Activated naive CD8-positive, alpha-beta T cell treated with anti-CD3 and anti-CD28 coated beads for 36 hours (primary cell): ENCODE results near the gene SPEN. TPM values are rescaled to one million over a fixed set of nuclear protein-coding genes. Genes with fewer than 3 reads are reported as not detected.
A peak's percentile ranks its signal among the peaks of the same experiment; 100 is the strongest.

Experiments
- DNase-seq: peaks from one replicate; pipeline ENCODE4 v3.0.0; 2021
- H3K27ac Mint-ChIP-seq: one replicate; pipeline ENCODE4 v1.8.0; 2022; ENCODE audit warnings: mild to moderate bottlenecking, moderate library complexity, mixed read lengths
- H3K27me3 Mint-ChIP-seq: one replicate; pipeline ENCODE4 v1.8.0; 2022; ENCODE audit warnings: mild to moderate bottlenecking, mixed read lengths
- H3K36me3 Mint-ChIP-seq: one replicate; pipeline ENCODE4 v1.8.0; 2021; ENCODE audit warnings: mild to moderate bottlenecking, mixed read lengths
- H3K4me1 Mint-ChIP-seq: one replicate; pipeline ENCODE4 v1.8.0; 2021; ENCODE audit warnings: mixed read lengths
- H3K4me3 Mint-ChIP-seq: one replicate; pipeline ENCODE4 v1.8.0; 2022; ENCODE audit warnings: mild to moderate bottlenecking, moderate library complexity, mixed read lengths
- H3K9me3 Mint-ChIP-seq: one replicate; pipeline ENCODE4 v1.8.0; 2022; ENCODE audit warnings: mixed read lengths
- total RNA-seq, 2 experiments: library from RNA; stranded (reverse); gene quantifications; one replicate each; pipeline ENCODE4 v1.2.3, GENCODE V29; 2021

SPEN gene
- total RNA-seq, 2 experiments from 2014 or later, result 49.3 to 51.9 TPM

GRCh38 chr1:15863156-15863901, 15.8 kb downstream of the SPEN start:
- Mint-ChIP-seq H3K36me3 (peaks cover 15% of the 10 kb centered on the region), H3K27me3 (no peaks in the 10 kb centered on the region), H3K4me1 (peaks cover 29% of the 10 kb centered on the region), H3K9me3 (no peaks in the 10 kb centered on the region), H3K4me3 (no peak overlapping the region), H3K27ac (no peak overlapping the region)
- DNase-seq, result no peak

GRCh38 chr1:15866721-15867201, 19.3 kb downstream of the SPEN start:
- Mint-ChIP-seq H3K4me1 (peaks cover 40% of the 10 kb centered on the region), H3K27me3 (no peaks in the 10 kb centered on the region), H3K27ac (no peak overlapping the region), H3K36me3 (peaks cover 20% of the 10 kb centered on the region), H3K4me3 (no peak overlapping the region), H3K9me3 (no peaks in the 10 kb centered on the region)
- DNase-seq, result no peak

GRCh38 chr1:15867288-15867687, 19.8 kb downstream of the SPEN start:
- Mint-ChIP-seq H3K9me3 (no peaks in the 10 kb centered on the region), H3K4me3 (no peak overlapping the region), H3K36me3 (peaks cover 20% of the 10 kb centered on the region), H3K4me1 (peaks cover 40% of the 10 kb centered on the region), H3K27me3 (no peaks in the 10 kb centered on the region), H3K27ac (no peak overlapping the region)
- DNase-seq, result no peak

GRCh38 chr1:15869413-15869812, 21.9 kb downstream of the SPEN start:
- no peak overlapping the region for H3K4me3 Mint-ChIP-seq
- H3K27ac Mint-ChIP-seq, result no peak overlapping the region
- peaks cover 21% of the 10 kb centered on the region for H3K36me3 Mint-ChIP-seq
- H3K4me1 Mint-ChIP-seq, result peaks cover 48% of the 10 kb centered on the region
- H3K27me3 Mint-ChIP-seq, result no peaks in the 10 kb centered on the region
- H3K9me3 Mint-ChIP-seq, result no peaks in the 10 kb centered on the region
- DNase-seq, result no peak

- Mint-ChIP-seq H3K36me3 (peaks cover 21% of the 10 kb centered on the region), H3K27ac (no peak overlapping the region), H3K4me1 (peaks cover 53% of the 10 kb centered on the region), H3K27me3 (no peaks in the 10 kb centered on the region), H3K9me3 (no peaks in the 10 kb centered on the region), H3K4me3 (no peak overlapping the region)
- no peak for DNase-seq
Observed at GRCh38 chr1:15870421-15870820, 22.9 kb downstream of the SPEN start.

GRCh38 chr1:15874471-15874870, 27.0 kb downstream of the SPEN start:
- Mint-ChIP-seq H3K9me3 (no peaks in the 10 kb centered on the region), H3K27me3 (no peaks in the 10 kb centered on the region), H3K4me3 (no peak overlapping the region), H3K4me1 (peaks cover 49% of the 10 kb centered on the region), H3K36me3 (peaks cover 20% of the 10 kb centered on the region), H3K27ac (no peak overlapping the region)
- no peak for DNase-seq

GRCh38 chr1:15876357-15877055, 29.0 kb downstream of the SPEN start:
- H3K4me3 Mint-ChIP-seq, result no peak overlapping the region
- no peak overlapping the region for H3K27ac Mint-ChIP-seq
- H3K4me1 Mint-ChIP-seq, result peaks cover 45% of the 10 kb centered on the region
- DNase-seq, result no peak
- H3K36me3 Mint-ChIP-seq, result peaks cover 17% of the 10 kb centered on the region
- H3K9me3 Mint-ChIP-seq, result no peaks in the 10 kb centered on the region
- no peaks in the 10 kb centered on the region for H3K27me3 Mint-ChIP-seq

- no peaks in the 10 kb centered on the region for H3K27me3 Mint-ChIP-seq
- DNase-seq, result no peak
- peaks cover 13% of the 10 kb centered on the region for H3K36me3 Mint-ChIP-seq
- H3K4me1 Mint-ChIP-seq, result peaks cover 65% of the 10 kb centered on the region
- H3K27ac Mint-ChIP-seq, result peak overlapping the region; percentile 60
- H3K9me3 Mint-ChIP-seq, result no peaks in the 10 kb centered on the region
- no peak overlapping the region for H3K4me3 Mint-ChIP-seq
Observed at GRCh38 chr1:15881961-15882360, 34.5 kb downstream of the SPEN start.

GRCh38 chr1:15882665-15883064, 35.2 kb downstream of the SPEN start:
- Mint-ChIP-seq H3K27me3 (no peaks in the 10 kb centered on the region), H3K4me3 (no peak overlapping the region), H3K9me3 (no peaks in the 10 kb centered on the region), H3K27ac (peak overlapping the region; percentile 50), H3K36me3 (peaks cover 16% of the 10 kb centered on the region), H3K4me1 (peaks cover 65% of the 10 kb centered on the region)
- DNase-seq, result no peak

GRCh38 chr1:15883326-15883725, 35.8 kb downstream of the SPEN start:
- Mint-ChIP-seq H3K27me3 (no peaks in the 10 kb centered on the region), H3K4me3 (no peak overlapping the region), H3K36me3 (peaks cover 16% of the 10 kb centered on the region), H3K27ac (peak overlapping the region; percentile 66), H3K4me1 (peaks cover 64% of the 10 kb centered on the region), H3K9me3 (no peaks in the 10 kb centered on the region)
- no peak for DNase-seq

GRCh38 chr1:15884477-15884876, 37.0 kb downstream of the SPEN start:
- peaks cover 16% of the 10 kb centered on the region for H3K36me3 Mint-ChIP-seq
- DNase-seq, result no peak
- no peak overlapping the region for H3K4me3 Mint-ChIP-seq
- H3K9me3 Mint-ChIP-seq, result no peaks in the 10 kb centered on the region
- peak overlapping the region; percentile 8 for H3K27ac Mint-ChIP-seq
- H3K27me3 Mint-ChIP-seq, result no peaks in the 10 kb centered on the region
- H3K4me1 Mint-ChIP-seq, result peaks cover 61% of the 10 kb centered on the region

- Mint-ChIP-seq H3K27ac (peak overlapping the region; percentile 61), H3K4me1 (peaks cover 62% of the 10 kb centered on the region), H3K27me3 (no peaks in the 10 kb centered on the region), H3K4me3 (no peak overlapping the region), H3K36me3 (peaks cover 21% of the 10 kb centered on the region), H3K9me3 (no peaks in the 10 kb centered on the region)
- no peak for DNase-seq
Observed at GRCh38 chr1:15885269-15885668, 37.8 kb downstream of the SPEN start.

GRCh38 chr1:15885701-15886610, 38.4 kb downstream of the SPEN start:
- Mint-ChIP-seq H3K9me3 (no peaks in the 10 kb centered on the region), H3K27ac (peak overlapping the region; percentile 61), H3K4me1 (peaks cover 59% of the 10 kb centered on the region), H3K27me3 (no peaks in the 10 kb centered on the region), H3K4me3 (peak overlapping the region; percentile 34), H3K36me3 (peaks cover 25% of the 10 kb centered on the region)
- DNase-seq, result peak; percentile 42

GRCh38 chr1:15886611-15887167, 39.2 kb downstream of the SPEN start:
- H3K4me3 Mint-ChIP-seq, result peak overlapping the region; percentile 34

More at GRCh38 chr1:15886611-15887167, 39.2 kb downstream of the SPEN start:
- Mint-ChIP-seq H3K36me3 (peaks cover 22% of the 10 kb centered on the region), H3K27ac (peak overlapping the region; percentile 12), H3K4me1 (peaks cover 54% of the 10 kb centered on the region), H3K27me3 (no peaks in the 10 kb centered on the region), H3K9me3 (no peaks in the 10 kb centered on the region)
- no peak for DNase-seq
